Measurements from ENCODE around the gene THOC6.
"Not testable (repeated sequence)": the region's sequence is repeated elsewhere in the genome, so short reads cannot be mapped to it uniquely, and the experiment has no call there.

Gene THOC6

GRCh38 chr16:3072576-3073263 is 48.9 kb downstream of the THOC6 start:
- peaks cover 98% of the 10 kb centered on the region for H3K36me3 Mint-ChIP-seq
- H3K9me3 Mint-ChIP-seq, result not testable (repeated sequence)
- H3K27ac Mint-ChIP-seq, result peak overlapping the region; percentile 100
- H3K4me1 Mint-ChIP-seq, result peaks cover 86% of the 10 kb centered on the region
- H3K4me3 Mint-ChIP-seq, result peak overlapping the region; percentile 100
- peak in 1 of 2 donors; percentile 78 for DNase-seq (ENCODE audit: low spot score in 2 of 2)
- ATAC-seq, result peak; percentile 54

GRCh38 chr16:3073448-3073847 is 49.6 kb downstream of the THOC6 start:
- Mint-ChIP-seq H3K4me3 (peak overlapping the region; percentile 78), H3K9me3 (no peaks in the 10 kb centered on the region), H3K4me1 (peaks cover 89% of the 10 kb centered on the region), H3K36me3 (peaks cover 94% of the 10 kb centered on the region), H3K27ac (peak overlapping the region; percentile 92)
- ATAC-seq (no peak), DNase-seq (ENCODE audit: low spot score in 2 of 2) (no peak)

DNA sequence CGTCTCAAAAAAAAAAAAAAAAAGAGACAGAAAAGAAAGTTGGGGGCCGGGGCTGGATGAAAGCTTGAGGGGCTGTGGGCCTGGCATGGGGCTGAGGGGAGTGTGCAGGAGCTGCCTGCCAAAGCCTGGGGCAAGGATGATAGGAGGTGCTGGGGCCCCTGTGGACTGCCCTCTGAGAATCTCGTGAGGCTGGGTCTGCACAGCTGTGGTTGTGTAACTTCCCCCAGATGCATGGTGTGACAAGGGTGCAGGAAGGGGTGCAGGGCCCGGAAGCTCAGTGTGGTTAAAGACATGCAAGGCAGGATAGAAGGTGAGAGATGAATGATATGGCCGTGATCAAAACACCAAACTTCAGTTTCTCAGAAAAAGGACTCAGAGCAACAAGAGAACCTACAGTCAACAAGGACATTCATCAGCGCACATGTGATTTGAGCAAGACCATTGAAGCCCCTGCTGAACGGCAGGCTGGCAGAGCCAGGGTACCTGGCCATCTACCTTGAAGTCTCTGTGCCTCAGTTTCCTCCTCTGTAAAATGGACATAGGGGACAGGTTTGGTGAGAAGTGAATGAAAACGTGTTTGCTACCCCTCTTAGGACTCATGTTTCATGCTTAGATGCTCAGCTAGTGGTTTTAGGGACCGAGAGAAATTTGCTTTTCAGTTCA is 51.2 kb downstream of the THOC6 start:
- Mint-ChIP-seq H3K4me1 (peaks cover 87% of the 10 kb centered on the region), H3K9me3 (peaks cover 2% of the 10 kb centered on the region), H3K4me3 (peak overlapping the region; percentile 78), H3K27ac (peak overlapping the region; percentile 92), H3K36me3 (peaks cover 84% of the 10 kb centered on the region)
- ATAC-seq, result peak; percentile 84
- peak; percentile 62 to 91 for DNase-seq (ENCODE audit: low spot score in 2 of 2)

DNA sequence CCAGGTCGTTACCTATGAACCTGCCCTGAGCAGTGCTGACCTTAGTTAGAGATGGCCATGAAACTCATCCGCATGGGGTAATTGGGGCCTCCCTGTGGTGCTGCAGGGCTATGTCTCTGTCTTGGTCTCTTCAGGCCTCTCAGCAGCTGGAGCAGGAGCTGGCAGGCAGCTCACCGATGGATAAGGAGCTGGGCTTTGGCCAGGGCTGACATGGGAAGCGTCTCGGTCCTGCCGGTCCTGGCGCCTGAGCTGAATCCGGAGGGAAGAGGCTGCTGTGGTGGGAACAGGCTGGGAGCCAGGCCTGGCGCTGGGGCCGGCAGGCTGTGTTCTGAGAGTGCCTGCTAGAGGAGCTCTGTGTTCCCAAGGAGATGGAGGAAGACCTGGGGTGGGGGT is 51.7 kb downstream of the THOC6 start:
- H3K9me3 Mint-ChIP-seq, result peaks cover 2% of the 10 kb centered on the region
- peaks cover 86% of the 10 kb centered on the region for H3K4me1 Mint-ChIP-seq
- ATAC-seq, result peak; percentile 25
- H3K36me3 Mint-ChIP-seq, result peaks cover 78% of the 10 kb centered on the region
- peak overlapping the region; percentile 78 for H3K4me3 Mint-ChIP-seq
- peak overlapping the region; percentile 92 for H3K27ac Mint-ChIP-seq
- DNase-seq (ENCODE audit: low spot score in 2 of 2), result no peak

- H3K9me3 Mint-ChIP-seq, ATAC-seq: not testable (repeated sequence)
- H3K4me1 Mint-ChIP-seq, result peaks cover 88% of the 10 kb centered on the region
- H3K4me3 Mint-ChIP-seq, result peak overlapping the region; percentile 78
- peak in 1 of 2 donors; percentile 67 for DNase-seq (ENCODE audit: low spot score in 2 of 2)
- H3K36me3 Mint-ChIP-seq, result peaks cover 74% of the 10 kb centered on the region
- H3K27ac Mint-ChIP-seq, result peak overlapping the region; percentile 92
Observed at GRCh38 chr16:3075946-3076345, 52.1 kb downstream of the THOC6 start.

- H3K4me3 Mint-ChIP-seq, result peak overlapping the region; percentile 78
- peak in 1 of 2 donors; percentile 71 for DNase-seq (ENCODE audit: low spot score in 2 of 2)
- ATAC-seq, result no peak
- peaks cover 68% of the 10 kb centered on the region for H3K36me3 Mint-ChIP-seq
- peaks cover 86% of the 10 kb centered on the region for H3K4me1 Mint-ChIP-seq
- H3K9me3 Mint-ChIP-seq, result peaks cover 5% of the 10 kb centered on the region
- H3K27ac Mint-ChIP-seq, result peak overlapping the region; percentile 92
Observed at GRCh38 chr16:3076577-3076976, 52.7 kb downstream of the THOC6 start.
